ENCODE results near the gene SLC15A4.
A peak's percentile ranks its signal among the peaks of the same experiment; 100 is the strongest.

SLC15A4 gene

DNA sequence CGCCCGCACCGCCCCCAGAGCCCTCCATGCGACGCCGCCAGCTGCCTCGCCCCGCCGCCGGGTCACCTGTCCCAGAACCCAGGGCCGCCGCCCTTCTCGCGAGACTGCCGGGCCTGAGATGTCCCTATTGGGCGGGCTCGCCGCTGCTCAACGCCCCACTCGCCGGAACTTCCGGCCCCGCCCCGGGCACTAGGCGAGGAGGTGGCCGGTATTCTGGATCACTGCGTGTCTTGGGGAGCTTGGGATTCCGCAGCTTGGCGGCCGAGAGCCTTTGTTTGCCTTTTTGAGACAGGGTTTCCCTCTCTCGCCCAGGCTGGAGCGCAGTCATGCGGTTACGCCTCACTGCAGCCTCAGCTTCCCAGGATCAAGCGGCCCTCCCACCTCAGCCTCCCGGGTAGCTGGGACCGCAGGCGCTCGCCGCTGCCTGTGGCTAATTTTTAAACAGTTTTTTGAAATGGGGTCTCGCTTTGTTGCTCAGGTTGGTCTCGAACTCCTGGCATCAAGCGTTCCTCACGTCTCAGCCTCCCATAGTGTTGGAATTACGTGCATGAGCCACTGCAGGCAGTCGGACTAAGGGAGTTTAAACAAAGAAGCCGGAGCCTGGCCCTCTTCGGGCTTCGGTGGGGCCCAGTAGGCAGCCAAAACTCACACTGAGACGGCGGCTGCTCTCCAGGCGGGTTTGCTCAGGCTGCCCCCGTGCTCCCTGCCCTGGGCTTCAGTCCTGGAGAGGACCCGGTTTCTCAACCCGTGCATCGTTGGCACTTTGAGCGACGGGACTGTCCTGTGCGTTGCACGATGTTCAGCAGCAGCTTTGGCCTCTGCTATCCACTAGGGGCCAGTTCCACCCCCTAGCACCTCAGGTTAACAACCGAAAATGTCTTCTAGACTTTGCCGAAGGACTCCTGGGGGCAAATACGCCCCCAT lies at the start of gene SLC15A4:
SLC15A4 (minus strand) TSS at position 43 of the 924 bp plus-strand sequence; CDS start at position 28, 15 bp downstream.
- Histone ChIP-seq H3K4me3 (ENCODE audit: low read depth, low read length) (peak within 1 kb of the TSS; percentile 97), H3K36me3 (ENCODE audit: control insufficient read depth, insufficient read depth, low read length) (peaks cover 17% of the 10 kb centered on the region), H3K27ac (ENCODE audit: low read depth, low read length) (peak within 1 kb of the TSS; percentile 96), H3K9me3 (ENCODE audit: control insufficient read depth, insufficient read depth, low read length) (no peaks in the 10 kb centered on the region), H3K9ac (ENCODE audit: low read depth, low read length) (peak within 1 kb of the TSS; percentile 99), H3K4me1 (ENCODE audit: control insufficient read depth, insufficient read depth, low read length) (peaks cover 13% of the 10 kb centered on the region), H3K27me3 (ENCODE audit: control insufficient read depth, insufficient read depth, low read length) (no peaks in the 10 kb centered on the region)

- Histone ChIP-seq H3K36me3 (ENCODE audit: control insufficient read depth, insufficient read depth, low read length) (no peaks in the 10 kb centered on the region), H3K27me3 (ENCODE audit: control insufficient read depth, insufficient read depth, low read length) (no peaks in the 10 kb centered on the region), H3K9ac (ENCODE audit: low read depth, low read length) (no peak overlapping the region), H3K4me3 (ENCODE audit: low read depth, low read length) (no peak overlapping the region), H3K4me1 (ENCODE audit: control insufficient read depth, insufficient read depth, low read length) (no peaks in the 10 kb centered on the region), H3K9me3 (ENCODE audit: control insufficient read depth, insufficient read depth, low read length) (peaks cover 10% of the 10 kb centered on the region; the same call in 1 of the 2 replicates), H3K27ac (ENCODE audit: low read depth, low read length) (no peak overlapping the region)
Observed at GRCh38 chr12:128872303-128872702, 48.5 kb upstream of the SLC15A4 start.

DNA sequence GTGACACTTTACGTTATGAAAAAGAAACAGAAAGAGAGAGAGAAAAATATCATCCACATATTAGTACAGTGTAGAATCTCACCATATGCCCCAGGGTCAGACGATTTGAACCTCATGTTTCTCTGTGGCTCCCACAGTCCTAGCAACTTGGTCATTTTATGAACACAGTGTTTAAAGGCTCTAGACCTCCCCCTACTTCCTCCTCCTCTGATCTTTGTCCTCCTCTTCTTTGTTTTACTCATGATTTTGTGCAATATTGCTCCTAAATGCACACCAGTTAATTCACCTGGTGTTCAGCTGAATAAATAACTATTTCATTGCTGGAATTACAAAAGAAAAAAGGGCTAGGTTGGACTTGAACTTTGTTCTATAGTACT lies 47.7 kb upstream of the SLC15A4 start:
- Histone ChIP-seq H3K27ac (ENCODE audit: low read depth, low read length) (no peak overlapping the region), H3K27me3 (ENCODE audit: control insufficient read depth, insufficient read depth, low read length) (no peaks in the 10 kb centered on the region), H3K36me3 (ENCODE audit: control insufficient read depth, insufficient read depth, low read length) (no peaks in the 10 kb centered on the region), H3K4me1 (ENCODE audit: control insufficient read depth, insufficient read depth, low read length) (no peaks in the 10 kb centered on the region), H3K9me3 (ENCODE audit: control insufficient read depth, insufficient read depth, low read length) (peaks cover 6% of the 10 kb centered on the region; the same call in 1 of the 2 replicates), H3K9ac (ENCODE audit: low read depth, low read length) (no peak overlapping the region), H3K4me3 (ENCODE audit: low read depth, low read length) (no peak overlapping the region)

- H3K27me3 ChIP-seq (ENCODE audit: control insufficient read depth, insufficient read depth, low read length), result no peaks in the 10 kb centered on the region
- no peak overlapping the region for H3K9ac ChIP-seq (ENCODE audit: low read depth, low read length)
- H3K36me3 ChIP-seq (ENCODE audit: control insufficient read depth, insufficient read depth, low read length), result no peaks in the 10 kb centered on the region
- no peak overlapping the region for H3K4me3 ChIP-seq (ENCODE audit: low read depth, low read length)
- H3K4me1 ChIP-seq (ENCODE audit: control insufficient read depth, insufficient read depth, low read length), result no peaks in the 10 kb centered on the region
- no peak overlapping the region for H3K27ac ChIP-seq (ENCODE audit: low read depth, low read length)
- H3K9me3 ChIP-seq (ENCODE audit: control insufficient read depth, insufficient read depth, low read length), result no peaks in the 10 kb centered on the region
Observed at GRCh38 chr12:128867466-128867865, 43.7 kb upstream of the SLC15A4 start.

- H3K4me1 ChIP-seq (ENCODE audit: control insufficient read depth, insufficient read depth, low read length), result no peaks in the 10 kb centered on the region
- H3K9me3 ChIP-seq (ENCODE audit: control insufficient read depth, insufficient read depth, low read length), result no peaks in the 10 kb centered on the region
- no peaks in the 10 kb centered on the region for H3K27me3 ChIP-seq (ENCODE audit: control insufficient read depth, insufficient read depth, low read length)
- no peaks in the 10 kb centered on the region for H3K36me3 ChIP-seq (ENCODE audit: control insufficient read depth, insufficient read depth, low read length)
- no peak overlapping the region for H3K27ac ChIP-seq (ENCODE audit: low read depth, low read length)
- no peak overlapping the region for H3K9ac ChIP-seq (ENCODE audit: low read depth, low read length)
- no peak overlapping the region for H3K4me3 ChIP-seq (ENCODE audit: low read depth, low read length)
Observed at GRCh38 chr12:128864516-128865186, 40.9 kb upstream of the SLC15A4 start.

DNA sequence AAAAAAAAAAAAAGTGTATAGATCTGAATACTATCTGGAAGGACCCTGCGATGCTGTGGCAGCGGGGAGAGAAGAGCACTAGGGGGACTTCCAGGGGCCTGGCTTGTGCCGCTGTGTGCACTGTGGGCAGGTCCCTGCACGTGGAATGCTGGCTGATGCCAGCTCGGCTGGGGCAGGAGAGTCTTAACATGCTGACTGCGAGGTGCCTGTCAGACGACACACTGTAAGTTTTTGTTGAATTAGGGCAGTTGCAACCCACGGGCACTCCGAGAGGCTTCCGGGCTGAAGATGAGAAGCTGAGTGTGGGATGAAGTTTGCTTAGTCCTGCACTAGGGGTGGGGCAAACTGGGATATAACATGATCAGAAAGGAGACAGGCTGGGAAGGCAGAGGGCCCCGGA lies 40.2 kb upstream of the SLC15A4 start:
- no peaks in the 10 kb centered on the region for H3K36me3 ChIP-seq (ENCODE audit: control insufficient read depth, insufficient read depth, low read length)
- no peak overlapping the region for H3K4me3 ChIP-seq (ENCODE audit: low read depth, low read length)
- no peaks in the 10 kb centered on the region for H3K27me3 ChIP-seq (ENCODE audit: control insufficient read depth, insufficient read depth, low read length)
- no peak overlapping the region for H3K27ac ChIP-seq (ENCODE audit: low read depth, low read length)
- no peak overlapping the region for H3K9ac ChIP-seq (ENCODE audit: low read depth, low read length)
- no peaks in the 10 kb centered on the region for H3K4me1 ChIP-seq (ENCODE audit: control insufficient read depth, insufficient read depth, low read length)
- H3K9me3 ChIP-seq (ENCODE audit: control insufficient read depth, insufficient read depth, low read length), result no peaks in the 10 kb centered on the region

DNA sequence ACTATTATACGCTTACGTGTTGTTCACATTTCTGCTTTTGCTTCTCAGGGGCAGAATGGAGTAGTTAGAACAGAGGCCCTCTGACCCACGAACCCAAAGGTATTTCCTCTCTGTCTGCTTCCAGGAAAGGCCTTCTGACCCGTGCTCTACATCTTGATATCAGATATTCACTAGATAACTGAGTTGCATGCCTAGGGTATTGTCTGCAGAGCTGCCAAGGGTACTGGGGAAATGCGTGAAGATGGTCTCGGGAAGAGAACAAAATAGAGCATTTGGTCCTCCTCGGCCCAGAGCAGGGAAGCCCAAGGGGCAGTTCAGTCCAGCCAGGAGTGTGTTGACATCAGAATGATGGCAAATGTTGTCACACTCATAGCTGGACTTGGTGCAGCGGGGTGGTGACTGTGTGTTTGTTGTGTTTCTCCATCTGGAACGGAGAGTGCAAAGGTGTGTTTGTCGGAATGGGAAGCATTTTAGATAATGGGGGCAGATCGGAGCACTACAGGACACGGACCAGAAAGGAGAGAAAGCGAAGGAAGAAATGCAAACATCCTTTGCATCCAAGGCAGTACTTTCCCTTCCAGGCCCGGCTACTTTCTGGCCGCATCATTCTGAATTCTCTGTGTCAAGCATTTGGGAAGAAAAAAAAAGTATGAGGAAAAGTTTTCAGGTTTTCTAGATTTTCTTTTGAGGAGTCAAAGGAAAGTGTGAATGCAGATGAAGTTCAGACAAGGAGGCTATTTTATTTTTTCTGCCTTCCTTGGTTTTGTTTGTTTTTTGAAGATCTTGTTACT lies 37.7 kb upstream of the SLC15A4 start:
- Histone ChIP-seq H3K27ac (ENCODE audit: low read depth, low read length) (no peak overlapping the region), H3K9ac (ENCODE audit: low read depth, low read length) (no peak overlapping the region)

DNA sequence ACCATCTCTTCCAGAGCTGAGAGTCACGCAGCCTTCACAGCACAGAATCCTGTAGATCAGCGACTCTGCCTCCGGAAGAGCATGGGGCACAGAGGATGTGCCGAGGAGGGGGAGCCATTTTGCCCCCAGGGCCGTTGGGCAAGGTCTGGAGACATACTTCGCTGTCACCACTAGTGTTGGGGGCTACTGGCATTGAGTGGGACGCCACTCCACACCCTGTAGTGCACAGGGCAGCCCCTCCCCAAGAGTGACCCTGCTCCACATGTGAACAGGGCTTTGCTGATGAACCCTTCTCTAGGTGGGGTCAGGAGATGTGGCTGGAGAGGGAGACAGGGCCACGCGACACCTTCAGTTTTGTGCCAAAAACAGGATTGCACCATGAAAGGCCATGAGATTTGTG lies 35.6 kb upstream of the SLC15A4 start:
- no peaks in the 10 kb centered on the region for H3K9me3 ChIP-seq (ENCODE audit: control insufficient read depth, insufficient read depth, low read length)
- no peaks in the 10 kb centered on the region for H3K4me1 ChIP-seq (ENCODE audit: control insufficient read depth, insufficient read depth, low read length)
- no peak overlapping the region for H3K4me3 ChIP-seq (ENCODE audit: low read depth, low read length)

More for the DNA sequence above, 37.7 kb upstream of the SLC15A4 start:
- Histone ChIP-seq H3K36me3 (ENCODE audit: control insufficient read depth, insufficient read depth, low read length) (no peaks in the 10 kb centered on the region), H3K27me3 (ENCODE audit: control insufficient read depth, insufficient read depth, low read length) (no peaks in the 10 kb centered on the region), H3K9me3 (ENCODE audit: control insufficient read depth, insufficient read depth, low read length) (no peaks in the 10 kb centered on the region), H3K4me3 (ENCODE audit: low read depth, low read length) (no peak overlapping the region), H3K4me1 (ENCODE audit: control insufficient read depth, insufficient read depth, low read length) (no peaks in the 10 kb centered on the region)

GRCh38 chr12:128857133-128857763 lies 33.5 kb upstream of the SLC15A4 start:
- H3K27me3 ChIP-seq (ENCODE audit: control insufficient read depth, insufficient read depth, low read length), result peaks cover 14% of the 10 kb centered on the region

More for the DNA sequence above, 35.6 kb upstream of the SLC15A4 start:
- Histone ChIP-seq H3K9ac (ENCODE audit: low read depth, low read length) (no peak overlapping the region), H3K27ac (ENCODE audit: low read depth, low read length) (no peak overlapping the region), H3K27me3 (ENCODE audit: control insufficient read depth, insufficient read depth, low read length) (no peaks in the 10 kb centered on the region), H3K36me3 (ENCODE audit: control insufficient read depth, insufficient read depth, low read length) (no peaks in the 10 kb centered on the region)

GRCh38 chr12:128856791-128857078 lies 33.0 kb upstream of the SLC15A4 start:
- no peak overlapping the region for H3K27ac ChIP-seq (ENCODE audit: low read depth, low read length)
- H3K4me1 ChIP-seq (ENCODE audit: control insufficient read depth, insufficient read depth, low read length), result no peaks in the 10 kb centered on the region
- peaks cover 19% of the 10 kb centered on the region for H3K27me3 ChIP-seq (ENCODE audit: control insufficient read depth, insufficient read depth, low read length)
- H3K9me3 ChIP-seq (ENCODE audit: control insufficient read depth, insufficient read depth, low read length), result no peaks in the 10 kb centered on the region
- H3K9ac ChIP-seq (ENCODE audit: low read depth, low read length), result no peak overlapping the region
- H3K4me3 ChIP-seq (ENCODE audit: low read depth, low read length), result no peak overlapping the region
- no peaks in the 10 kb centered on the region for H3K36me3 ChIP-seq (ENCODE audit: control insufficient read depth, insufficient read depth, low read length)

More at GRCh38 chr12:128857133-128857763, 33.5 kb upstream of the SLC15A4 start:
- H3K27ac ChIP-seq (ENCODE audit: low read depth, low read length), result no peak overlapping the region
- H3K9ac ChIP-seq (ENCODE audit: low read depth, low read length), result no peak overlapping the region
- H3K9me3 ChIP-seq (ENCODE audit: control insufficient read depth, insufficient read depth, low read length), result no peaks in the 10 kb centered on the region
- no peaks in the 10 kb centered on the region for H3K36me3 ChIP-seq (ENCODE audit: control insufficient read depth, insufficient read depth, low read length)
- no peak overlapping the region for H3K4me3 ChIP-seq (ENCODE audit: low read depth, low read length)
- no peaks in the 10 kb centered on the region for H3K4me1 ChIP-seq (ENCODE audit: control insufficient read depth, insufficient read depth, low read length)
